ENCODE measurements around the gene INSIG2. TPM values are rescaled to one million over a fixed set of nuclear protein-coding genes. Genes with fewer than 3 reads are reported as not detected.
"Not testable (repeated sequence)": the region's sequence is repeated elsewhere in the genome, so short reads cannot be mapped to it uniquely, and the experiment has no call there.

INSIG2 gene
- polyA plus RNA-seq, 1 donor = 19.3 TPM

GRCh38 chr2:118059919-118060478 lies 28.3 kb upstream of the INSIG2 start:
- DNase-seq (ENCODE audit: low read depth) = no peak

GRCh38 chr2:118061135-118061955 lies 26.9 kb upstream of the INSIG2 start:
- no peak for DNase-seq (ENCODE audit: low read depth)

DNA sequence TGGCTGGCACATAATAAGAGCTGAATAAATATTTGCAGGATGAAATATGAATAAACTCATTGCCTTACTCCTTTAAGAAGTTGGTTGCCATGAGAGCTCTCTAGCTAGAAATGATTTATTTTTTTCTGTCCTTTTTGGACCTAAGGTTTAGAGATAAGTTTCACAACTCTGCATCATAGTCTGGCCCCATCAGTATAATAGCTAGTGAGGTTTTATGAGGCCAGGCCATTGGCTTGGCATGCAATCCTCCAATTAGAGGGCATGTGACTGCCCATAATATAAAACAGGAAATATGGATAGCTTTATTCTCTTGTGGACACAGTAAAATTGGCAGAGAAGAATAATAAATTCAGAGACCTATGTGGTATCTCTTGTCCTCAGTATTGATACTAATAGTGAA lies 26.2 kb upstream of the INSIG2 start:
- DNase-seq (ENCODE audit: low read depth) = no peak

DNA sequence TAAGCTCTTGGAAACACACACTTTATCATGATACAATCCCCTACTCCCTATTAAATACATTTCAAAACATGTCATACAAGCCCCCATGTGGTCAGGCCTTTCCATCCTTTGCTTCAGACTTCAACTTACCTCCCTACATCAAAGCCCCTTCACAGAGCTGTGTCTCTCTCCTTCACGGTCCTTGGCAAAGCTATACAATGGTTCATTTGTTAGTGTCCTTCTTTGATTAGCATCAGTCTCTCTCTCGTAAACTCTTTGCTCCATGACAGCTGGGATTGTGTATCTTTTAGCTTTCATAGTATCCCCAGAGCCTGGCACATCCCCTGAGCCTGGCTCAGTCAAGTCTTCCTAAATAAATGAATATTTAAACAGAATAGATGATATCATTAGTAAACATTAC lies 25.6 kb upstream of the INSIG2 start:
- DNase-seq (ENCODE audit: low read depth) = no peak

DNA sequence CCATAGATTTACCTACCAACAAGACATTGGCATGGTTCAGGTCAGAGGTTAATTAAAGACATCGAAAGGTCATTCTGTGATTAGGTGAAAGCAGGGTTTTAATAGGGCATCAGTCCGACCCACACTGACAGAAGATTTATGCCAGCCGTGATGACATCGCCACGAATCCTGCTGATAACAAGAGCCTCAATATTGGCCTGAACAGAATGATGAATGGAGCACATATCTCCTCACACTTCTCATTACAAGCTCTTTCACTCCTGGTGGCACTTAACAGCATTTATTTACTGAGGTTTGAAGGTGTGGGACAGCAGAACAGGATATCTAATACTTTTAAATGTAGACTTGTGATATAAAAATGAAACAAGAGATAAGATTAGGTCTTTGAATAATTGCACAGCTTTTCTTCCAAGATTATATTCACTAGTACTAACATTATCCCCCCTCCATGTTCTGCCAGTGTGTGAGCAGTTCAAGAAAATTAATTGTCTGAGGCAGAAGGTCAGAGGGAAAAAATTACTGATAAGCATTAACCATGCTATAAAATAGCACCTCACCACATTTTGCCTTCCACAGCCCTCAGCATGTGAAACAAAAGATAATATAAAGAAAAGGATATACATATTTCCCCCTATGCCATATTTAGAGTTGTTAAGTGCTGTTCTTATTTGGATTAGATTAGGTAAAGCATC lies 23.1 kb upstream of the INSIG2 start:
- no peak for DNase-seq (ENCODE audit: low read depth)

DNA sequence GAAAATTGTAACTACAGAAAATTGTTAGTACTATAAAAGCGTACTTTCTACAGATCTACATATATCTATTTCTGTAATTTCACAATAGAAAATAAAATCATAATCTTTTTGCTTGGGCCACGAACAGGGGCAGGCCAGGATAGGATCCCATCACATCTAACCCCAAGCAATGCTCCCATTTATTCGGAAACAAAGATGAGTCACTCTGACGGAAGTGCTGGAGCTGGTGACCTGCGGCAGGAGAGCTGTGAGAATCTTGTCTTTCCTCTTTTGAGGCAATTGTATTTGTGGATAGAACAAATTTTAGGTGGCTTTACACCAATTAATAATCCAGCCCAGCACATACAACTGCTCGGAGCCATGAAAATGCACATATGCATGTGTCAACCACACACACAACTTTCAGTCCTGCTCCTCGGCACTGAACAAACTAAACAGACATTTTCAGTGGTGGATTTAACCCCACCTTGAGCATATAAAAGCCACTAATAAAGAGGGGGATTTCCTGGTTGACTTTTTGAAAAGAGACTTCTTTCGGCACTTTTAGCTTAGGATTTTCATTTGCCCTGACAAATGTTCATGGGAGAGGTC lies 22.3 kb upstream of the INSIG2 start:
- no peak for DNase-seq (ENCODE audit: low read depth)

DNA sequence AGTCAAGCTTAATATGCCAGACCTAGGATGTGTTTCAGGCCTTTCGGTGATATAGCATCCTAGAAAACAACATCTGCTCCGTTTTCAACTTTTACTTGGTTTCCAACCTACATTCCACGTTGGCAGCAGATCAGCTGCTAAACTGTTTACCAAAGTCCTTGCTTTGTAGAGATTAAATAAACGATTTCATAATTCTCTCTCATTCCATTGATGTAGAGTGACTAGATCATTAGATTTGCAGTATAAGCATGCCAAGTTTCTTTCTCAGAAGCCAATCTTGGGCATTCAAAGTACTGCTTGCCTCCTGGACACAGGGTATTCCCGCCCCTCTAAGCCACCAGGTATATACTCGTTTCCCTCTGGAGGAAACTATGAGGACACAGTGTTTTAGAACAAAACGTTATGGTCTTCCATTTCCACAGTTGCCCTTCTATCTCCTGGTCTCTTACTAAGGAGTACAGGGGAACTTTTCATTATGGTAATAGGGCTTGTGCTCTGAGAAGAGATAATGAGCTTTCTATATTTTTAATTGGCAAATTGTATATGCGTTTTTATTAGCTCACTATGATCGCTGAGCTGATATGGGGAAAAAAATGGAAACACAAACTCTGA lies 10.5 kb upstream of the INSIG2 start:
- DNase-seq (ENCODE audit: low read depth) = no peak

DNA sequence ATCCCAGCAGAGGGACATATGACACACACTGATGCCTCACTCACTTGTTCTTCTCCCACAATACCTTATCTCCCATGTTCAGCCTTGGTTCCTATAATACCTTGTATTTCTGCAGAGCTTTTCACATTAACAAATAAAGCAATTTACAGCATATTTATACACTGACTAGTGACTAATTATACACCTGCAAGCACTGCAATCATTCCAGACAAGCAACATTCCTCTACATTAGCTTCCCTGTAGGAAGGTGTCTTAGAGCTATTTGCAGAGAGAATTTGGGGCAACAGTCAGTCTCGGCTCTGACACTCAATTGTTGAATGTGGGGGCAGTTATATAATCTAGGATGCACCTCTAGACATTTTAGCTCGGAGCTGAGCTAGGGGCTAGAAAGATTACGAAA lies 9.5 kb upstream of the INSIG2 start:
- DNase-seq (ENCODE audit: low read depth) = no peak

DNA sequence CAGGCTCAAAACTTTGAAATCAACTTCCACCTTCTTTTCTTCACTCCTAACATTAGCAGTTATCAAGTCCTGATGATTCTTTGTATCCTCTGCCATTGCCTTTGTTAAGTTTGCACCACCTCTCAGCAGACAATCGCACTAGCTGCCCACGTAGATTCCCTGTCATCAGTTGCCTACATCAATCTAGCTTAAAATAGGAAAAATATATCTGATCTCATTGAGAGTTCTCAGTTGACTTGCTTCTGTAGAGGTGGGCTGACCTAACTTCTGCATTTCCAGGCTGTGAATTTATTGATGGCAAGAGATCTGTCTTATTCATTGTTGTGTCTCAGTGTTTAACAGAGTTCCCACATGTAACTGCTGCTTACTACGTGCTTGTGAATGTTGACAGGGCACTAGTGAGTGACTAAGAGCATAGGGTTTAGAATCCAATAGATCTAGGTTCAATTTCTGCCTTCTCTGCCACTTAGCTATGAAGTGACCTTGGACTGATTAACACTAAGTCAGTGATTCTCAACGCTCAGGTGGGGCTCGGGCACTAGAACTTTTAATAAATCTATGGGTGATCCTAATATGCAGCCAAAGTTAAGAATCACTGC lies 3.7 kb upstream of the INSIG2 start:
- DNase-seq (ENCODE audit: low read depth) = no peak

DNA sequence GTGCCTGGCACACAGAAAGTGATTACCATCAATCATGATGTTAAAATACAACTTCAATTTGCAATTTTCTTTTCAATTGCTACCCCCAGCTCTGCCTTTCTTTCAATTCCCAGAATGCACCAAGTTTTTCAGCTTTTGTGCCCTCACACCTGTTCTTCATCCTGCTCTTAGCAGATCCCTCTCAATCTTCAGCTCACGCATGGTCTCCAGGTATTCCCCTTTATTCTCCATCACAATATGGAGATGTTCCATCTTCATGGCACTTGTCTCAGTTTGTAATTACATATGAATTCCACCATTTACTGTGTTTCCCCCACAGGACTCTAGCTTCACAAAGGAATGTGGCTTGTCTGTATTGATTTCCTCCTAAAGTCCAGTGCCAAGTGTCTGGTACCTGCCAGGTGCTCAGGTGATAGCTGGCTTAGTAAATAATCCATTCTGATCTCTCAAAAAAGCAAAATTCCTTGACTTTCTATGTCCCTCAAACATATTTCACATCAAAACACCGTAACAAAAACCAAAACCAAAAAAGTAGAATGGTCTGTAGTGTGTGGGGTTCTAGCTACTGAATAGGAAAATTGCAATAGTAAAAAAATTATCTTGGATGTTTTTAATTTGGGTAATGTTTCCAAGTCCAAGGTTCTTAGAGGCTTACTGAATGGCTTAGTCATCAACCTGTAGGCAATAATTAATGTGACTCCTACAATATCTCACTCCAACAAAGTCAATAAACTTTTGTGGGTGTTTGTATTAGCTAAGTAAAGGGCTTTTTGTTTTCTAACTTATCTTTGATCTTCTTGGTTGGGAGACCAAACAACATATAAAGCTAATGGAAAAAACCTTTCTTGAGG lies 2.9 kb upstream of the INSIG2 start:
- no peak for DNase-seq (ENCODE audit: low read depth)

DNA sequence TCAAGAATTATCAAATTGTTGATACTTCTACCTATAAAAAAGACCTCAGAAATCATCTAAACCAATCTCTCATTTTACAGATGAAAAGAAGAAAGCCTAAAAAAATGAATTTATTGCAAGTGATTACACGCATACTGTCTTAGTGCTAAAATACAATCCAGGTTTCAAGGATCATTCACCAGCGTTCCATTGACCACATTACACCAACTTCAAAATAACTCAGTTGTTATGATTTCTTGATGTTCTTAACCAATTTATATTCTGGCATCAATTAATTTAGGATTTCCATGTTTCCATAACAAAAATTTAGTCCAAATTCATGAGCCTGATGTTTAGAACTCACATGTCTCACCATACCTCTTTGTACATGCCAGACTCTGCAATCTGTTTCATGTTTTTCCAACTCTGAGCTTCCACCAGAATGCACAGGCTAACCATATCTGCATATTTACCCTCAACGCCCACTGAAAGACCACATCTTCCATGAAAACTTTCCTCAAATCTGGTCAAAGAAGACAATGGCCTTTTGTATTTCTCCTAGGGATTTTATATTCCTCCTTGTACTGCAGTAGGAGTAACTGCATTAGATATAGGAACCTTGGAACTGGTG lies 2.1 kb upstream of the INSIG2 start:
- no peak for DNase-seq (ENCODE audit: low read depth)

- DNase-seq (ENCODE audit: low read depth) = no peak
Measured at GRCh38 chr2:118089139-118089800, 999 bp downstream of the INSIG2 start.

- no peak for DNase-seq (ENCODE audit: low read depth)
Measured at GRCh38 chr2:118090387-118091139, 2.3 kb downstream of the INSIG2 start.

GRCh38 chr2:118091140-118091478 lies 2.8 kb downstream of the INSIG2 start:
- no peak for DNase-seq (ENCODE audit: low read depth)

DNA sequence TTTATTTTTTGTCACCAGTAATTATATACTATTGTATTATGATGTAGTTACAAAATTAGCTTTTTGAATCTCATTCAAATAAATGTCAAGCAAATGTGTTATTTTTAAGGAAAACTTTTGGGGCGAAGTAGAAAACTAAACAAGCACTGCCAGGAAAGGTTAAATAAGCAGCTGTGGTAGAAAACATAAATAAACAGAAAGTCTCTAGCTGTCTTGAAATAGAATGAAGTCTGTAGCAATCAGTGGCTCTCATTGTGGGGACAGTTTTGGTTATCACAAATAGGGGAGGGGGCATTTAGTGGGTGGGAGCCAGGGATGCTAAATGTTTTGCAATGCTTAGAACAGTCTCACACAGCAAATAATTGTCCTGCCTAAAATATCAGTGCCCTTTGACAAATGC lies 3.4 kb downstream of the INSIG2 start:
- DNase-seq (ENCODE audit: low read depth) = no peak

DNA sequence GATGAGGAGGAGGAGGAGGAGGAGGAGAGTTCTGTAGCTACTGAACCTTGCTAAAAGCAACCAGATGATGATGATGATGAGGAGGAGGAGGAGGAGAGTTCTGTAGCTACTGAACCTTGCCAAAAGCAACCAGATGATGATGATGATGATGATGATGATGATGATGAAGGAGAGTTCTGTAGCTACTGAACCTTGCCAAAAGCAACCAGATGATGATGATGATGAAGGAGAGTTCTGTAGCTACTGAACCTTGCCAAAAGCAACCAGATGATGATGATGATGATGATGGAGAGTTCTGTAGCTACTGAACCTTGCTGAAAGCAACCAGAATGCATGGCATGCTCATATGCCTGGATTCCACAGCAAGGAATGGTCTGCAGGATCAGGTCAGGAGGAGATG lies 5.8 kb downstream of the INSIG2 start:
- not testable (repeated sequence) for DNase-seq (ENCODE audit: low read depth)

- no peak for DNase-seq (ENCODE audit: low read depth)
Measured at GRCh38 chr2:118094503-118094902, 6.2 kb downstream of the INSIG2 start.

GRCh38 chr2:118095610-118096009 lies 7.3 kb downstream of the INSIG2 start:
- no peak for DNase-seq (ENCODE audit: low read depth)

DNA sequence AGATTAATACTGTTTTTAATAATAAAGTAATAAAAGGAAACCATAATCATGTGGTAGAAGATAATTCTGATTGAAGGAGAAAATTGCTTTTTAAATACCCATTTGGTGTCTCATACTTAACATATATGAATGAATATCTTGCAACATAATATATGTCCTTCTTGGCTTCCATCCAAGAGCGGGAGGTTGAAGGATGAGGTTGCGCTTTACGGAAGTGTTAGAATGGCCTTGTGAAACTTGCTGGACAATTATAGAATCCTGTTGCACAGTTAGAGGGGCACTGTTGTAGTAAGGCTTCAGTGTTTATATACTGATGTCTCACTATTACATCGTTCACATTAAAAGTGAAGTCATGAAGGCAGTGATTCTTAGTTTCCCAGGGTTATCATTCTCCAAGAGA lies 9.4 kb downstream of the INSIG2 start:
- no peak for DNase-seq (ENCODE audit: low read depth)

Measured in forelimb muscle (tissue), 1 donor.